Measurements from ENCODE around the gene COLEC11. TPM values are rescaled to one million over a fixed set of nuclear protein-coding genes. Genes with fewer than 3 reads are reported as not detected.

COLEC11 gene
- total and polyA plus RNA-seq, 2 of the 13 experiments (the other 11 are each of a cell fraction or from before 2014, with no cell fraction given) = 1.5 to 3.0 TPM

DNA sequence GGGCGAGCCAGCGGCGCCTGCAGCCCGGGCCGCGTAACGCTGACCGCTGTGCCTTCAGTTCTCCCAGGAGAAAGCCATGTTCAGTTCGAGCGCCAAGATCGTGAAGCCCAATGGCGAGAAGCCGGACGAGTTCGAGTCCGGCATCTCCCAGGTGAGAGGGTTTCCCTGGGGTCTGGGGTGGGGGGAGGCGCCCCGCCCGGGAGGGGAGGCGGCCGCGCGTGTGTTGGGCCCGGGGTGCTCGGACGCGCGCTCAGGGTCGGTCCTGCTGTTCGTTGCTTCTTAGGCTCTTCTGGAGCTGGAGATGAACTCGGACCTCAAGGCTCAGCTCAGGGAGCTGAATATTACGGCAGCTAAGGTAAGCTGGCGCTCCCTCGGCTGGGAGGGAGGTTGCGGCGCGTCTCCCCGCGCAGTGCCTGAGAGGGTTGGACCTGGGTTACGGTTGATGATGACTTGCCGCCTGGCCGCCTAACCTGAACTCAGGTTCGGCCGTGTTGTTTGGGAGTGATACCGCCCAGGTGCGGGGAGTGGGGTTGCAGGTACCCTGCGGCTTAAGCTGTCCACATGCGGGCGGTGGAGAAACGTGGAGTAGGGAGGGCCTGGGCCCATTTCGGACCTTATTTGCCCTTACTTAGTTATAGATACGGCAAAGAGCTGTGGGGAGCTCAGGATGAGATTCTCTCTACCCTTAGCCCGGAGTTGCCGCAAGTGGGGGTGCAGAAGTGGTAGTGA, 19.2 kb upstream of the COLEC11 start (continued):
- TF ChIP-seq AFF4 (CRISPR knock-in tag; IDR thresholded peaks at IDR 0.05) = peak; percentile 75; the same call in 1 of the 2 replicates
- TF ChIP-seq ZNF7 (CRISPR knock-in tag; IDR thresholded peaks at IDR 0.05) = 0 out of 2 replicates have a peak, but pooled peaks have one; percentile 38
- TF ChIP-seq ZNF556 (CRISPR knock-in tag; IDR thresholded peaks at IDR 0.05; ENCODE audit: borderline replicate concordance) = no peak
- TF ChIP-seq ZC3H13 (CRISPR knock-in tag; IDR thresholded peaks at IDR 0.05) = no peak; the same call in 1 of the 2 replicates
- TF ChIP-seq ZNF75D (CRISPR knock-in tag; IDR thresholded peaks at IDR 0.05; ENCODE audit: borderline replicate concordance) = 0 out of 2 replicates have a peak, but pooled peaks have one; percentile 31
- no peak for TF ChIP-seq ATF6 (CRISPR knock-in tag; conservative IDR thresholded peaks at IDR 0.05)
- TF ChIP-seq HES4 (CRISPR knock-in tag; IDR thresholded peaks at IDR 0.05; ENCODE audit: borderline replicate concordance) = peak; percentile 61; the same call in 1 of the 2 replicates
- 0 out of 2 replicates have a peak, but pooled peaks have one; percentile 42 for TF ChIP-seq ZNF800 (CRISPR knock-in tag; IDR thresholded peaks at IDR 0.05)
- no peak for TF ChIP-seq ATF1 (CRISPR knock-in tag; IDR thresholded peaks at IDR 0.05)
- peak; percentile 32; the same call in 1 of the 2 replicates for TF ChIP-seq SALL1 (CRISPR knock-in tag; IDR thresholded peaks at IDR 0.05)
- no peak for TF ChIP-seq FLYWCH1 (CRISPR knock-in tag; IDR thresholded peaks at IDR 0.05)
- no peak for TF ChIP-seq ZFP90 (CRISPR knock-in tag; IDR thresholded peaks at IDR 0.05; ENCODE audit: borderline replicate concordance)
- TF ChIP-seq CENPBD1 (CRISPR knock-in tag; IDR thresholded peaks at IDR 0.05; ENCODE audit: borderline replicate concordance, low read depth) = no peak
- peak; percentile 58; the same call in 1 of the 2 replicates for TF ChIP-seq SRY (CRISPR knock-in tag; IDR thresholded peaks at IDR 0.05)
- TF ChIP-seq ATM (IDR thresholded peaks at IDR 0.05; ENCODE audit: borderline replicate concordance) = no peak
- TF ChIP-seq ZNF775 (CRISPR knock-in tag; IDR thresholded peaks at IDR 0.05; ENCODE audit: borderline replicate concordance) = no peak
- TF ChIP-seq, protein P1, sequence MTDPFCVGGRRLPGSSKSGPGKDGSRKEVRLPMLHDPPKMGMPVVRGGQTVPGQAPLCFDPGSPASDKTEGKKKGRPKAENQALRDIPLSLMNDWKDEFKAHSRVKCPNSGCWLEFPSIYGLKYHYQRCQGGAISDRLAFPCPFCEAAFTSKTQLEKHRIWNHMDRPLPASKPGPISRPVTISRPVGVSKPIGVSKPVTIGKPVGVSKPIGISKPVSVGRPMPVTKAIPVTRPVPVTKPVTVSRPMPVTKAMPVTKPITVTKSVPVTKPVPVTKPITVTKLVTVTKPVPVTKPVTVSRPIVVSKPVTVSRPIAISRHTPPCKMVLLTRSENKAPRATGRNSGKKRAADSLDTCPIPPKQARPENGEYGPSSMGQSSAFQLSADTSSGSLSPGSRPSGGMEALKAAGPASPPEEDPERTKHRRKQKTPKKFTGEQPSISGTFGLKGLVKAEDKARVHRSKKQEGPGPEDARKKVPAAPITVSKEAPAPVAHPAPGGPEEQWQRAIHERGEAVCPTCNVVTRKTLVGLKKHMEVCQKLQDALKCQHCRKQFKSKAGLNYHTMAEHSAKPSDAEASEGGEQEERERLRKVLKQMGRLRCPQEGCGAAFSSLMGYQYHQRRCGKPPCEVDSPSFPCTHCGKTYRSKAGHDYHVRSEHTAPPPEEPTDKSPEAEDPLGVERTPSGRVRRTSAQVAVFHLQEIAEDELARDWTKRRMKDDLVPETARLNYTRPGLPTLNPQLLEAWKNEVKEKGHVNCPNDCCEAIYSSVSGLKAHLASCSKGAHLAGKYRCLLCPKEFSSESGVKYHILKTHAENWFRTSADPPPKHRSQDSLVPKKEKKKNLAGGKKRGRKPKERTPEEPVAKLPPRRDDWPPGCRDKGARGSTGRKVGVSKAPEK (CRISPR knock-in tag; IDR thresholded peaks at IDR 0.05; ENCODE audit: borderline replicate concordance) = no peak
